ENCODE results near the gene PROCR.
"Not testable (repeated sequence)": the region's sequence is repeated elsewhere in the genome, so short reads cannot be mapped to it uniquely, and the experiment has no call there.

The PROCR gene

DNA sequence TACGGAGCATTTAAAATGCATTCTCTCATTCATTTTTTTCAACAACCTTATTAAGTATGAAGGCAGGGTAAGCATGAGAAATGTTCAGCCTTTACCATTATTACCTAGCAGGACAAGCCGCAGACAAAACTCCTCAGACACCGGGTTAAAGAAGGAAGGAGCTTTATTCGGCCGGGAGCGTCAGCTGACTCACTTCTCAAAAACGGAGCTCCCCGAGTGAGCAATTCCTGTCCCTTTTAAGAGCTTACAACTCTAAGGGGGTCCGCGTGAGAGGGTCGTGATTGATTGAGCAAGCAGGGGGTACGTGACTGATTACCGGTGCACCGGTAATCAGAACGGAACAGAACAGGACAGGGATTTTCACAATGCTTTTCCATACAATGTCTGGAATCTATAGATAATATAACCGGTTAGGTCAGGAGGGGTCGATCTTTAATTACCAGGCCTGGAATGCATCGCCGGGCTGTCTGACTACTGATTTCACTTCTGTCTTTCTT lies 24.2 kb upstream of the PROCR start:
- H3K27ac Mint-ChIP-seq = peak overlapping the region; percentile 88
- peaks cover 21% of the 10 kb centered on the region for H3K4me1 Mint-ChIP-seq (ENCODE audit: low read depth)
- not testable (repeated sequence) for H3K27me3 Mint-ChIP-seq (ENCODE audit: low read depth); H3K9me3 Mint-ChIP-seq
- peak overlapping the region; percentile 96 for H3K4me3 Mint-ChIP-seq
- peaks cover 15% of the 10 kb centered on the region for H3K36me3 Mint-ChIP-seq (ENCODE audit: low read depth)

DNA sequence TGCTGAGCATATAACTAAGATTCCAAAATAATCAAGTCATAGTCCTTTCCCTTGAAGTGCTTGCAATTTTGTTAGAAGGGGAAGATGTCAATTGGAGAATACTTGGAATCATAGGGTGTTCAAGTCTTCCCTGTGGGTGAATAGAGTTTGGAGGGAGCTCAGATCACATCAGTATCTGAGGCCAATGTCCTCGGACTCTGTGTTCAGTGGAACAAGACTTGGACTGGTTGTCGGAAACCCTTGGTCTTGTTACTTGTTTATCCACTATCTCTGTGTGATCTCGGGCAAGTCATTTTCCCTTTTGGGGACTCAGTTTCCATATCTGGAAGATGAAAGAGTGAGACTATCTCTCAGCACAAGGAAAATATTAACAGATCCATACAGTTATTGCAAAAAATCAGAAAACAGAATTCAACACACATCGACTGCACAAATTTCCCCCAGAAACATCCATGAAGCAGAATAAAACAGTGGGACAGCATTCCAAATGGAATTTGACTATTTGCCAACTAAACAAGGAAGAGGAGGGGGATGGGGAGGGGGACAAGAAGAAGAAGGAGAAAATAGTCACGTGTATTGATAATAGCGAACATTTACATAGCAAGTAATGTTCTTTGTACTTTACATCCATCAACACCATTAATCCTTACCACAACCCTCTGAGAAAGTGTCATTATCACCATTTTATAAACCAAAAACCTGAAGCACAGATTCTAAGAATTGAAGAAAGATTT lies 20.9 kb upstream of the PROCR start:
- H3K9me3 Mint-ChIP-seq = no peaks in the 10 kb centered on the region
- peaks cover 6% of the 10 kb centered on the region for H3K27me3 Mint-ChIP-seq (ENCODE audit: low read depth)
- peaks cover 11% of the 10 kb centered on the region for H3K4me1 Mint-ChIP-seq (ENCODE audit: low read depth)
- no peak overlapping the region for H3K4me3 Mint-ChIP-seq
- no peak overlapping the region for H3K27ac Mint-ChIP-seq
- peaks cover 1% of the 10 kb centered on the region for H3K36me3 Mint-ChIP-seq (ENCODE audit: low read depth)

DNA sequence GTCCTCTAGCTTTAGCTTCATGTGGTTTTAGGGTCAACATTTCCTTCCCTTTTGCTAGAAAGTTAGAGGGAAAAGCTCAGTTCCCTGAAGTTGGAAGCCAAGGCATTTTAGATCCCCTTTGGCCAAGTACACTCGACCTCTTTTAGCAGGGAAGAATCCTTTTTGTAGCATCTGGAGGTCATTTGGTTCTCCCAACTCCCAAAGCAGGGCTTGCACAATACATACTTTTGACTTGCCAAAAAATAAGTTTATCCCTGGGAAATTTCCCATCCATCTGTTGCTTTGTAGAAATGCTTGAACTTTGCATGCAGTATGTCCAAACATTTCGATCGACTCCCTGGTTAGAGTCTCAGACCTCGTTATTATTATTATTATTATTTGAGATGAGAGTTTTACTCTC lies 20.1 kb upstream of the PROCR start:
- peaks cover 6% of the 10 kb centered on the region for H3K27me3 Mint-ChIP-seq (ENCODE audit: low read depth)
- peaks cover 8% of the 10 kb centered on the region for H3K4me1 Mint-ChIP-seq (ENCODE audit: low read depth)
- no peak overlapping the region for H3K4me3 Mint-ChIP-seq
- H3K27ac Mint-ChIP-seq = no peak overlapping the region
- no peaks in the 10 kb centered on the region for H3K9me3 Mint-ChIP-seq
- no peaks in the 10 kb centered on the region for H3K36me3 Mint-ChIP-seq (ENCODE audit: low read depth)

DNA sequence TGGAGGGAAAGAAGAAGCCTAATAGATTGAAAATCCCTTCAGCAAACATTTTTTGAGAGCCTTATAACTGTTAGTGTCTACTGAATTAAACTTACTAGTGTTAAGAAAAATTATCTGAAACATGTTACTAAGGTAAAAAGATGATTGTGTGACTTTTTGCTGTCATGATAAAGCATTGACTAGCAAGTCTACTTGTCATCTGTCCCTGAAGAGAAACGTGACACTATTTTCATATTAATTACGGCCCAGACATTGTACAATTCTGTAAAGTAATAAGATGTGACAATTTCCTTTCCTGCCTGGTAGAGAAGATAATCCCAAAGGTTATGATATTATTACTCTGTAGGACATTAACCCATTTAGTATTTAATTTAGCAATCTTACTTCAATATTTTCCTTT lies 15.9 kb upstream of the PROCR start:
- Mint-ChIP-seq H3K27ac (no peak overlapping the region), H3K9me3 (no peaks in the 10 kb centered on the region), H3K27me3 (ENCODE audit: low read depth) (peaks cover 4% of the 10 kb centered on the region), H3K4me3 (no peak overlapping the region), H3K36me3 (ENCODE audit: low read depth) (no peaks in the 10 kb centered on the region), H3K4me1 (ENCODE audit: low read depth) (no peaks in the 10 kb centered on the region)

DNA sequence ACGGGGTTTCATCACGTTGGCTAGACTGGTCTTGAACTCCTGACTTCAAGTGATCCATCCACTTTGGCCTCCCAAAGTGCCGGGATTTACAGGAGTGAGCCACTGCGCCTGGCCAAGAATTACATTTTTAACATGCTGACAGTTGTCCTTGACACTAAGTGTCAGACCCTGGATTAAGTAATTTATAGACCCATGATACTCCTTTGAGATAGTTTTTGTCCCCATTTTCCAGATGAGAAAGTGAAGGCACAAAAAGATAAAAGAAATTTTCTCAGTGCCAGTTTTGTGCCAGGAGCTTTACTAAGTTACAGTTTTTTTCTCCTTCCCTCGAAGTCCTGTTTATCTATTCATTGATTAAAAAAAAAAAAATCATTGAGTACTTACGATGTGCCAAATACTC lies 14.9 kb upstream of the PROCR start:
- H3K36me3 Mint-ChIP-seq (ENCODE audit: low read depth) = no peaks in the 10 kb centered on the region
- no peaks in the 10 kb centered on the region for H3K27me3 Mint-ChIP-seq (ENCODE audit: low read depth)
- no peak overlapping the region for H3K4me3 Mint-ChIP-seq
- H3K27ac Mint-ChIP-seq = no peak overlapping the region
- no peaks in the 10 kb centered on the region for H3K9me3 Mint-ChIP-seq
- H3K4me1 Mint-ChIP-seq (ENCODE audit: low read depth) = peaks cover 5% of the 10 kb centered on the region

DNA sequence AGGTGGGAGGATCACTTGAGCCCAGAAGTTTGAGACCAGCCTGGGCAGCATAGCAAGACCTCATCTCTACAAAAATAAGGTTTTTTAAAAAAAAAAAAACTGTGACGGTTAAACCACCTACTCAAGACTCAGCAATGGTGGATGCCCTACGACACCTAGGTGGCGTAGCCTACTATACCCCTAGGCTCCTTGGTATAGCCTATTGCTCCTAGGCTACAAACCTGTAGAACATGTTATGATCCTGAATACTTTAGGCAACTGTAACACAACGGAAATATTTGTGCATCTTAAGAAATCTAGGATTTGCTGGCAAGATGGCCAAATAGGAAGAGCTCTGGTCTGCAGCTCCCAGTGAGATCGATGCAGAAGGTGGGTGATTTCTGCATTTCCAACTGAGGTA lies 11.5 kb upstream of the PROCR start:
- H3K4me1 Mint-ChIP-seq (ENCODE audit: low read depth); H3K9me3 Mint-ChIP-seq; H3K27ac Mint-ChIP-seq; H3K36me3 Mint-ChIP-seq (ENCODE audit: low read depth); H3K4me3 Mint-ChIP-seq; H3K27me3 Mint-ChIP-seq (ENCODE audit: low read depth): not testable (repeated sequence)

DNA sequence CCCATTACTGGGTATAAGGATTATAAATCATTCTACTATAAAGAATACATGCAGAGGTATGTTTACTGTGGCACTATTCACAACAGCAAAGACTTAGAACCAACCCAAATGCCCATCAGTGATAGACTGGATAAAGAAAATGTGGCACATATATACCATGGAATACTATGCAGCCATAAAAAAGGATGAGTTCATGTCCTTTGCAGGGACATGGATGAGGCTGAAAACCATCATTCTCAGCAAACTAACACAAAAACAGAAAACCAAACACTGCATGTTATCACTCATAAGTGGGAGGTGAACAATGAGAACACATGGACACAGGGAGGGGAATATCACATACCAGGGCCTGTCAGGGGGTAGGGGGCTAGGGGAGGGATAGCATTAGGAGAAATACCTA lies 7.3 kb upstream of the PROCR start:
- not testable (repeated sequence) for H3K4me1 Mint-ChIP-seq (ENCODE audit: low read depth); H3K4me3 Mint-ChIP-seq; H3K27ac Mint-ChIP-seq; H3K27me3 Mint-ChIP-seq (ENCODE audit: low read depth); H3K9me3 Mint-ChIP-seq; H3K36me3 Mint-ChIP-seq (ENCODE audit: low read depth)

DNA sequence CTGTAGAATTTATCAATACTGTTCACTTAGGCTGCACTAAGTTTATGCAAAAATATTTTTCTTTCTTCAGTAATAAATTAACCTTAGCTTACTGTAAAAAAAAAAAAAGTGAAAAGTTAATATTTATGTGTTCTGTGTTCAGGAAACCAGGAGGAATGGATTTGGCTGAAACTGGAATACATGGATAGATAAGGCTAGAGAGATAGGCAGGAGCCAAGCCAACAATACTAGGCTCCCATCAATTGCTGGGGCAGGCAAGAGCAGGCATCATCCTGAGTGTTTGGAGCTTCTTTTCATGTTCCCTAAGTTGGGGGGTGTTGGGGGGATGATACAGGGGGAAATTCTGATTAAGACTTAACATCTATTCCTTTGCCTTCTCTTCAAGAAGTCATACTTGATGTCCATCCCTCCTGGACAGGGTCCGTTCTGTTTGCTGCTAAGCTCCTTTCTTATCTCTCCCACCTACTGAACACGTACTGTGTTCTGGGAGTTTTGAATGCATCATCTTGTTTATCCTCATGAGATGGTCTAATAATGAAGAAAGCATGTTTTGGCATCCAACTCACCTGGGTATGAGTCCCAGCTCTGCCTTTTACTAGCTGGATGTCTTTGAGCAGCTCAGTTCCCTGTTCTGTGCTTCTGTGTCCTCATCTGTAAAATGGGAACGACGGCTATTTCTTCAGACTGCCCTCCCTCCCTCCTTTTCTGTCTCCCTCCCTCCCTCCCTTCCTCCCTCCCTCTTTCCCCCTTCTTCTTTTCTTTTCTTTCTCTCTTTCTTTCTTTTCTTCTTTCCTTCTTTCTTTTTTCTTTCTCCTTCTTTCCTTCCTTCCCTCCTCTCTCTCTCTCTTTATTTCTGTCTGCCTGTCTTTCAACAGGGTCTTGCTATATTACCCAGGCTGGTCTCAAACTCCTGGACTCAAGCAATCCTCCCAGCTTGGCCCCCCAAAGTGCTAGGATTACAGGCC lies 6.4 kb upstream of the PROCR start:
- Mint-ChIP-seq H3K27me3 (ENCODE audit: low read depth) (no peaks in the 10 kb centered on the region), H3K36me3 (ENCODE audit: low read depth) (no peaks in the 10 kb centered on the region), H3K4me3 (no peak overlapping the region), H3K27ac (no peak overlapping the region), H3K4me1 (ENCODE audit: low read depth) (peaks cover 5% of the 10 kb centered on the region), H3K9me3 (peaks cover 7% of the 10 kb centered on the region)

DNA sequence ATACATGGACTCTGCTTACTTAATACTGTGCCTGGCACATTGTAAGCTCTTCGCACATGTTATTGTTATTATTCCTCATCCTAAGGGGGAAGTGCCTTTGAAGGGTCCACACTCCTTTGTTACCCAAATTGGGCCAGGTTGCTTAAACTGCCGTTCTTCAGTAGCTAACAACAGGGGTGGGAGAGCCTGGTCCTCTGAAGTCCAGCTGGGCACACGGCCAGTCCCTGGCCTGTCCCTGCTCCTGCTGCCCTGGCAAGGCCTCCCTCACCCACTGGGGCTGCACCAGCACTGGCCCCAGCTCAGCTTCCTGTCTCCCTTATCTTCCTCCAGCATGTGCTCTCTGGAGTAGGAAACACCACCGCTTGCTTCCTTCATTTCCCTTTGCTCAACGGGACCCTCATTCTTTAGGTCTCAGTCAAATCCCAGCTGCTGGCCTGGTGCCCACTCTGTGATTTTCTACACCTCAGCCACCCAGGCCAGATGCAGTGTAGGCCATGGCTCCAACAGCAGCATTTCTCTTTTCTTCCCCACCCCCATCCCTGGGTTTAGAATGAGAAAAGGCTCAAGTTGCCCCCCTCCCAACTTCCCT lies 5.5 kb upstream of the PROCR start:
- Mint-ChIP-seq H3K27me3 (ENCODE audit: low read depth) (no peaks in the 10 kb centered on the region), H3K4me1 (ENCODE audit: low read depth) (peaks cover 6% of the 10 kb centered on the region), H3K36me3 (ENCODE audit: low read depth) (no peaks in the 10 kb centered on the region), H3K27ac (no peak overlapping the region), H3K9me3 (peaks cover 7% of the 10 kb centered on the region), H3K4me3 (no peak overlapping the region)

DNA sequence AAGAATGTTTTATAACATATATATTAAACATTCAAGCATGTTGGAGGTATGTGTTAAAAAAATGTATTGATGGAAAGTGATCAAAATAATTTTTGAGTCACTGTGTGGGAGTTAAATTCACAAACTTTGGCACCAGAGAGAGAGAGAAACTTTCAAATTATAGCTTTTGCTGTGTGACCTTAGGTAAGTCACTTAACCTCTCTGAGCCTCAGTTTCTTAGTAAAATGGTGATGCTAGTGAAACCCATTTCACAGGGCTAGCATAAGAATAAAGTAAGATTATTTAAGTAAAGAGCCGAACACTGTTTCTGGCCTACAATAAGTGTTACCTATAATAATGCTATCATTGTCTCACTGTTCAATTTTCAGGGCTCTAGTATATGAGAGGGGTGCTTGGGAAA lies 4.1 kb upstream of the PROCR start:
- Mint-ChIP-seq H3K27ac (no peak overlapping the region), H3K36me3 (ENCODE audit: low read depth) (no peaks in the 10 kb centered on the region), H3K4me1 (ENCODE audit: low read depth) (peaks cover 12% of the 10 kb centered on the region), H3K4me3 (no peak overlapping the region), H3K27me3 (ENCODE audit: low read depth) (no peaks in the 10 kb centered on the region), H3K9me3 (peaks cover 7% of the 10 kb centered on the region)

DNA sequence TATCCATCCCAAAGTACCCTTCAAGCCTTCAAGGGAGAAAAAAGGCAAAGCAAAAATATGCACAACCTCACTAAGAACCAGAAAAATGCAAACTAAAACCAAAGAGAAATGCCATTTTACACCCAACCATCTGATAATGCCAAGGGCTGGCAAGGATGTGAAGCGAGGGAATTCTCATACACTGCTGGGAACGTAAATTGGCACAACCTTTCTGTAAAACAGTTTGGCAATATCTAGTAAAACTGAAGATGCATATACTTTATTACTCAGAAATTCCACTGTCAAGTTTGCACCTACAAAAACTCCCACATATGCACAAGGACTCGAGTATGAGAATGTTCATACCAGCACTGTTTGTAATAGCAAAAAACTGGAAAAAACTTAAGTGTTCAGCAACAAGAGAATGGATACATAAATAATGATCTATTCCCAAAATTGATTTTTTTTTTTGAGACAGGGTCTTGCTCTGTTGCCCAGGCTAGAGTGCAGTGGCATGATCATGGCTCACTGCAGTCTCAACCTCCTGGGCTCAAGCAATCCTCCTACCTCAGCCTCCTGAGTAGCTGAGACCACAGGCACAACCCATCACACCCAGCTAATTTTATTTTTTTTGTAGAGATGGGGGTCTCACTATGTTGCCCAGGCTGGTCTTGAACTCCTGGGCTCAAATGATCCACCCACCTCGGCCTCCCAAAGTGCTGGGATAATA lies 3.0 kb upstream of the PROCR start:
- not testable (repeated sequence) for H3K9me3 Mint-ChIP-seq; H3K27ac Mint-ChIP-seq; H3K4me3 Mint-ChIP-seq; H3K27me3 Mint-ChIP-seq (ENCODE audit: low read depth); H3K36me3 Mint-ChIP-seq (ENCODE audit: low read depth)
- H3K4me1 Mint-ChIP-seq (ENCODE audit: low read depth) = peaks cover 12% of the 10 kb centered on the region

DNA sequence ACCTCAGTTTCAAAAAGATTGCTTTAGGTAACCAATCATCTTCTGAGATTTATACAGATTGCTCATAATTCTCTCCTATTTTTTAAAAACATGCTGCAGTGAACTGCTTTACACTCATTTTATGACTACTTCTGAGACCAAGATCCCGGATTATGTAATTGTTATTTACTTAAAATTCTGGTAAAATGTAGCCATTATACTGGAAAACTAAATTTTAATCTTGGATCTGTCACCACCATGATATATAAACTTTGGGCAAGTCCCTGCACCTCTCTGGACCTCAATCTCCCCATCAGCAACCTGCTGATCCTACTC lies 477 bp upstream of the PROCR start:
- Mint-ChIP-seq H3K27me3 (ENCODE audit: low read depth) (no peaks in the 10 kb centered on the region), H3K4me3 (peak overlapping the region; percentile 62), H3K36me3 (ENCODE audit: low read depth) (no peaks in the 10 kb centered on the region), H3K9me3 (no peaks in the 10 kb centered on the region), H3K4me1 (ENCODE audit: low read depth) (peaks cover 12% of the 10 kb centered on the region), H3K27ac (no peak overlapping the region)

DNA sequence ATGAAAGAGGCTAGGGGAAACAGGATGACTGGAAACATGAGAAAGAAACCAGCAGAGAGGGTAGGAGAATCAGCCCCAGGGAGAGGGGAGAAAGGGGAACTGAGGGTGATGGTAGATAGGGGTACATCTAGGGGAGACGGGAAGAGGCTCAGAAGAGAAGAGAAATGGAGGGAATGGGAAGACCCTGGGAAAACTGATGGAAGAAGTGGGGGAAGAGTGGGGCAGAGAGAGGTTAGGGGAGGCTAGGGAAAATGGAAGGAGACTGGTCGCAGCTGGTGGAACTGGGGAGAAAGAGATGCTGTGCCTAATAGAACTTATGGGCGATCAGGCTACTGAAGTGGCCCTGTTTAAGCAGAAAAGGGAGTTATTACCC lies 548 bp downstream of the PROCR start:
- H3K9me3 Mint-ChIP-seq = no peaks in the 10 kb centered on the region
- H3K27ac Mint-ChIP-seq = no peak overlapping the region
- H3K4me3 Mint-ChIP-seq = peak overlapping the region; percentile 62
- no peaks in the 10 kb centered on the region for H3K27me3 Mint-ChIP-seq (ENCODE audit: low read depth)
- H3K4me1 Mint-ChIP-seq (ENCODE audit: low read depth) = peaks cover 12% of the 10 kb centered on the region
- no peaks in the 10 kb centered on the region for H3K36me3 Mint-ChIP-seq (ENCODE audit: low read depth)

DNA sequence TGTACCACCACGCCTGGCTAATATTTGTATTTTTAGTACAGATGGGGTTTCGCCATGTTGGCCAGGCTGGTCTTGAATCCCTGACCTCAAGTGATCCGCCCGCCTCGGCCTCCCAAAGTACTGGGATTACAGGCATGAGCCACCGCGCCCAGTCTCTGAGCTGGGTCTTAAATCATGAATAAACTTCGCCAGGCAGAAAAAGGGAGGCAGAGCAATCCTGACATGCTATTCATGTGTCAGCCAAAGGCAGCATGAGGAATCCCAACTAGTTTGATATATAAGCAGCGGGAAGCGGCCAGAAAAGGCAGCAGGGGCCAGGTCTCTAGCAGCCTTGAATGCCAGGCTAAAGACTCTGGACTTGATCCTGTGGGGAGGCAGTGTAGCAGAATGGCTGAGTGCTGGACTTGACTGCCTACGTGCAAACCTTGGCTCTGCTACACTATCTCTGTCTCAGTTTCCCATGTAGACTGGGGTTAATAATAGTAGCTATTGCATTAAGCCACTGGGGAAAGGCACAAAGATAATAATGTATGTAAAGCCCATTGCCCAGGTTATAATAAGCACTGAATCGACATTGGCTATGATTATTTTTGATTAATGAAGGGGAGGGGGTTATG lies 1.8 kb downstream of the PROCR start:
- H3K4me3 Mint-ChIP-seq = no peak overlapping the region
- peaks cover 12% of the 10 kb centered on the region for H3K4me1 Mint-ChIP-seq (ENCODE audit: low read depth)
- no peaks in the 10 kb centered on the region for H3K27me3 Mint-ChIP-seq (ENCODE audit: low read depth)
- H3K9me3 Mint-ChIP-seq = no peaks in the 10 kb centered on the region
- no peak overlapping the region for H3K27ac Mint-ChIP-seq
- H3K36me3 Mint-ChIP-seq (ENCODE audit: low read depth) = no peaks in the 10 kb centered on the region

Data from T-helper 1 cell treated with Interleukin-12 subunit alpha and Interleukin-12 subunit beta and Interleukin-4 antibody, amounts not matched to agents 30 μg/mL and 1 μg/mL, for 36 hours (primary cell).